WTC11 (cell line): ENCODE measurements around the gene SLC25A28. TPM values are rescaled to one million over a fixed set of nuclear protein-coding genes. Genes with fewer than 3 reads are reported as not detected.

ENCODE experiments used
- ATAC-seq: fragments of 200-7000 bp; cut with Tn5 transposase; 2 replicates; pipeline ENCODE4 v1.10.0; 2021; ENCODE audit warnings: mild to moderate bottlenecking, moderate library complexity
- CTCF ChIA-PET: fragments of 300-600 bp; sonication (Branson Sonifier 250); formaldehyde crosslinking; loops from one replicate; lab custom pipeline; 2021; ENCODE audit warnings: antibody characterized with exemption; lab: Charles Lee
- POLR2A ChIA-PET: fragments of 350-600 bp; sonication (Branson Sonifier 250); formaldehyde crosslinking; loops from one replicate; lab custom pipeline; 2021; ENCODE audit warnings: antibody characterized with exemption; lab: Charles Lee
- DNase-seq: peaks from one replicate; pipeline ENCODE4 v3.0.0; 2021; ENCODE audit warnings: low spot score
- H3K27ac Mint-ChIP-seq: 2 replicates; pipeline ENCODE4 v1.8.0; 2021; ENCODE audit warnings: mixed read lengths
- H3K27me3 Mint-ChIP-seq: 2 replicates; pipeline ENCODE4 v1.8.0; 2021; ENCODE audit warnings: low read depth, mild to moderate bottlenecking, moderate library complexity, mixed read lengths
- H3K36me3 Mint-ChIP-seq: 2 replicates; pipeline ENCODE4 v1.8.0; 2021; ENCODE audit warnings: mixed read lengths
- H3K4me1 Mint-ChIP-seq: 2 replicates; pipeline ENCODE4 v1.8.0; 2022; ENCODE audit warnings: mixed read lengths
- H3K4me3 Mint-ChIP-seq: 2 replicates; pipeline ENCODE4 v1.8.0; 2021; ENCODE audit warnings: mild to moderate bottlenecking, moderate library complexity, mixed read lengths
- H3K9me3 Mint-ChIP-seq: 2 replicates; pipeline ENCODE4 v1.8.0; 2021; ENCODE audit warnings: mixed read lengths
- CREM ChIP-seq: sonication (generic); formaldehyde crosslinking; IDR thresholded peaks from 2 replicates; pipeline ENCODE4 v1.8.1; 2022; ENCODE audit warnings: mild to moderate bottlenecking, missing genetic modification reagents, moderate library complexity
- ELF4 ChIP-seq: sonication (generic); formaldehyde crosslinking; IDR thresholded peaks from 2 replicates; pipeline ENCODE4 v1.8.1; 2022; ENCODE audit warnings: low read depth, mild to moderate bottlenecking, moderate library complexity, missing genetic modification reagents
- ERG ChIP-seq: fragments of 250-450 bp; sonication (Bioruptor Pico); IDR thresholded peaks from 2 replicates; pipeline ENCODE4 v1.8.0; 2021; ENCODE audit warnings: mild to moderate bottlenecking
- ESRRA ChIP-seq: sonication (generic); formaldehyde crosslinking; IDR thresholded peaks from 2 replicates; pipeline ENCODE4 v1.8.1; 2022; ENCODE audit warnings: mild to moderate bottlenecking, missing genetic modification reagents, borderline replicate concordance
- FOXK1 ChIP-seq: sonication (generic); formaldehyde crosslinking; IDR thresholded peaks from 2 replicates; pipeline ENCODE4 v1.8.0; 2022; ENCODE audit warnings: mild to moderate bottlenecking, moderate library complexity, missing genetic modification reagents
- FOXP4 ChIP-seq: sonication (generic); formaldehyde crosslinking; IDR thresholded peaks from 2 replicates; pipeline ENCODE4 v1.8.0; 2022; ENCODE audit warnings: mild to moderate bottlenecking, missing genetic modification reagents
- HMGA2 ChIP-seq: fragments of 250-450 bp; sonication (Bioruptor Pico); IDR thresholded peaks from 2 replicates; pipeline ENCODE4 v1.4.0; 2021; ENCODE audit warnings: mild to moderate bottlenecking, moderate library complexity
- MXD4 ChIP-seq: fragments of 250-450 bp; sonication (Bioruptor Pico); IDR thresholded peaks from 2 replicates; pipeline ENCODE4 v1.8.0; 2021; ENCODE audit warnings: mild to moderate bottlenecking, moderate library complexity, borderline replicate concordance
- MYBL2 ChIP-seq: sonication (generic); formaldehyde crosslinking; IDR thresholded peaks from 2 replicates; pipeline ENCODE4 v1.8.1; 2023; ENCODE audit warnings: mild to moderate bottlenecking, moderate library complexity, missing genetic modification reagents
- NFYB ChIP-seq: sonication (generic); formaldehyde crosslinking; conservative IDR thresholded peaks from 2 replicates; pipeline ENCODE4 v1.8.0; 2022; ENCODE audit warnings: low read depth, missing genetic modification reagents
- OVOL2 ChIP-seq: fragments of 250-450 bp; sonication (Bioruptor Pico); IDR thresholded peaks from 2 replicates; pipeline ENCODE4 v1.9.0; 2021; ENCODE audit warnings: mild to moderate bottlenecking, borderline replicate concordance
- SMAD3 ChIP-seq: sonication (generic); formaldehyde crosslinking; IDR thresholded peaks from 2 replicates; pipeline ENCODE4 v1.8.0; 2022; ENCODE audit warnings: missing genetic modification reagents, mild to moderate bottlenecking, borderline replicate concordance
- TEAD4 ChIP-seq: sonication (generic); formaldehyde crosslinking; IDR thresholded peaks from 2 replicates; pipeline ENCODE4 v1.8.0; 2022; ENCODE audit warnings: mild to moderate bottlenecking, missing genetic modification reagents
- ZNF263 ChIP-seq: sonication (generic); formaldehyde crosslinking; IDR thresholded peaks from 2 replicates; pipeline ENCODE4 v1.8.1; 2022; ENCODE audit warnings: low read depth, mild to moderate bottlenecking, moderate library complexity, missing genetic modification reagents
- ZNF423 ChIP-seq: fragments of 250-450 bp; sonication (Bioruptor Pico); IDR thresholded peaks from 2 replicates; pipeline ENCODE4 v2.1.2; 2022; ENCODE audit warnings: mild to moderate bottlenecking, moderate library complexity
- total RNA-seq: library from RNA; stranded (reverse); gene quantifications from 3 replicates; pipeline ENCODE4 v1.2.3, GENCODE V29; 2021
- TF ChIP-seq, protein P1 (sequence below): sonication (generic); formaldehyde crosslinking; IDR thresholded peaks from 2 replicates; pipeline ENCODE4 v1.8.0; 2022; ENCODE audit warnings: mild to moderate bottlenecking, missing genetic modification reagents
- TF ChIP-seq, protein P2 (sequence below): sonication (generic); formaldehyde crosslinking; IDR thresholded peaks from 2 replicates; pipeline ENCODE4 v1.8.0; 2022; ENCODE audit warnings: mild to moderate bottlenecking, missing genetic modification reagents
- TF ChIP-seq, protein P3 (sequence below): fragments of 250-450 bp; sonication (Bioruptor Pico); IDR thresholded peaks from 2 replicates; pipeline ENCODE4 v1.9.0; 2021; ENCODE audit warnings: mild to moderate bottlenecking, borderline replicate concordance
- TF ChIP-seq, protein P4 (sequence below): sonication (generic); formaldehyde crosslinking; IDR thresholded peaks from 2 replicates; pipeline ENCODE4 v1.8.0; 2022; ENCODE audit warnings: mild to moderate bottlenecking, missing genetic modification reagents
- TF ChIP-seq, protein P5 (sequence below): sonication (generic); formaldehyde crosslinking; IDR thresholded peaks from 2 replicates; pipeline ENCODE4 v1.8.0; 2022; ENCODE audit warnings: missing genetic modification reagents

Gene SLC25A28
- total RNA-seq, 1 experiment from 2014 or later = 18.2 TPM

GRCh38 chr10:99667108-99667751 lies 47.0 kb upstream of the SLC25A28 start:
- TF ChIP-seq MYBL2 (CRISPR knock-in tag) (no peak), HMGA2 (CRISPR knock-in tag) (no peak), FOXP4 (no peak), FOXK1 (CRISPR knock-in tag) (no peak), SMAD3 (CRISPR knock-in tag) (no peak), CREM (CRISPR knock-in tag) (no peak), ZNF263 (CRISPR knock-in tag) (no peak), NFYB (CRISPR knock-in tag) (no peak), OVOL2 (no peak), ZNF423 (no peak), ELF4 (no peak), ESRRA (CRISPR knock-in tag) (no peak), ERG (CRISPR knock-in tag) (no peak), MXD4 (CRISPR knock-in tag) (no peak), TEAD4 (CRISPR knock-in tag) (no peak)
- TF ChIP-seq, protein P1, sequence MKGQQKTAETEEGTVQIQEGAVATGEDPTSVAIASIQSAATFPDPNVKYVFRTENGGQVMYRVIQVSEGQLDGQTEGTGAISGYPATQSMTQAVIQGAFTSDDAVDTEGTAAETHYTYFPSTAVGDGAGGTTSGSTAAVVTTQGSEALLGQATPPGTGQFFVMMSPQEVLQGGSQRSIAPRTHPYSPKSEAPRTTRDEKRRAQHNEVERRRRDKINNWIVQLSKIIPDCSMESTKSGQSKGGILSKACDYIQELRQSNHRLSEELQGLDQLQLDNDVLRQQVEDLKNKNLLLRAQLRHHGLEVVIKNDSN (CRISPR knock-in tag) = no peak
- TF ChIP-seq, protein P2, sequence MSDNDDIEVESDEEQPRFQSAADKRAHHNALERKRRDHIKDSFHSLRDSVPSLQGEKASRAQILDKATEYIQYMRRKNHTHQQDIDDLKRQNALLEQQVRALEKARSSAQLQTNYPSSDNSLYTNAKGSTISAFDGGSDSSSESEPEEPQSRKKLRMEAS (CRISPR knock-in tag) = no peak
- TF ChIP-seq, protein P3, sequence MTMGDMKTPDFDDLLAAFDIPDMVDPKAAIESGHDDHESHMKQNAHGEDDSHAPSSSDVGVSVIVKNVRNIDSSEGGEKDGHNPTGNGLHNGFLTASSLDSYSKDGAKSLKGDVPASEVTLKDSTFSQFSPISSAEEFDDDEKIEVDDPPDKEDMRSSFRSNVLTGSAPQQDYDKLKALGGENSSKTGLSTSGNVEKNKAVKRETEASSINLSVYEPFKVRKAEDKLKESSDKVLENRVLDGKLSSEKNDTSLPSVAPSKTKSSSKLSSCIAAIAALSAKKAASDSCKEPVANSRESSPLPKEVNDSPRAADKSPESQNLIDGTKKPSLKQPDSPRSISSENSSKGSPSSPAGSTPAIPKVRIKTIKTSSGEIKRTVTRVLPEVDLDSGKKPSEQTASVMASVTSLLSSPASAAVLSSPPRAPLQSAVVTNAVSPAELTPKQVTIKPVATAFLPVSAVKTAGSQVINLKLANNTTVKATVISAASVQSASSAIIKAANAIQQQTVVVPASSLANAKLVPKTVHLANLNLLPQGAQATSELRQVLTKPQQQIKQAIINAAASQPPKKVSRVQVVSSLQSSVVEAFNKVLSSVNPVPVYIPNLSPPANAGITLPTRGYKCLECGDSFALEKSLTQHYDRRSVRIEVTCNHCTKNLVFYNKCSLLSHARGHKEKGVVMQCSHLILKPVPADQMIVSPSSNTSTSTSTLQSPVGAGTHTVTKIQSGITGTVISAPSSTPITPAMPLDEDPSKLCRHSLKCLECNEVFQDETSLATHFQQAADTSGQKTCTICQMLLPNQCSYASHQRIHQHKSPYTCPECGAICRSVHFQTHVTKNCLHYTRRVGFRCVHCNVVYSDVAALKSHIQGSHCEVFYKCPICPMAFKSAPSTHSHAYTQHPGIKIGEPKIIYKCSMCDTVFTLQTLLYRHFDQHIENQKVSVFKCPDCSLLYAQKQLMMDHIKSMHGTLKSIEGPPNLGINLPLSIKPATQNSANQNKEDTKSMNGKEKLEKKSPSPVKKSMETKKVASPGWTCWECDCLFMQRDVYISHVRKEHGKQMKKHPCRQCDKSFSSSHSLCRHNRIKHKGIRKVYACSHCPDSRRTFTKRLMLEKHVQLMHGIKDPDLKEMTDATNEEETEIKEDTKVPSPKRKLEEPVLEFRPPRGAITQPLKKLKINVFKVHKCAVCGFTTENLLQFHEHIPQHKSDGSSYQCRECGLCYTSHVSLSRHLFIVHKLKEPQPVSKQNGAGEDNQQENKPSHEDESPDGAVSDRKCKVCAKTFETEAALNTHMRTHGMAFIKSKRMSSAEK (CRISPR knock-in tag) = no peak
- TF ChIP-seq, protein P4, sequence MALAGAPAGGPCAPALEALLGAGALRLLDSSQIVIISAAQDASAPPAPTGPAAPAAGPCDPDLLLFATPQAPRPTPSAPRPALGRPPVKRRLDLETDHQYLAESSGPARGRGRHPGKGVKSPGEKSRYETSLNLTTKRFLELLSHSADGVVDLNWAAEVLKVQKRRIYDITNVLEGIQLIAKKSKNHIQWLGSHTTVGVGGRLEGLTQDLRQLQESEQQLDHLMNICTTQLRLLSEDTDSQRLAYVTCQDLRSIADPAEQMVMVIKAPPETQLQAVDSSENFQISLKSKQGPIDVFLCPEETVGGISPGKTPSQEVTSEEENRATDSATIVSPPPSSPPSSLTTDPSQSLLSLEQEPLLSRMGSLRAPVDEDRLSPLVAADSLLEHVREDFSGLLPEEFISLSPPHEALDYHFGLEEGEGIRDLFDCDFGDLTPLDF (CRISPR knock-in tag) = no peak
- TF ChIP-seq, protein P5, sequence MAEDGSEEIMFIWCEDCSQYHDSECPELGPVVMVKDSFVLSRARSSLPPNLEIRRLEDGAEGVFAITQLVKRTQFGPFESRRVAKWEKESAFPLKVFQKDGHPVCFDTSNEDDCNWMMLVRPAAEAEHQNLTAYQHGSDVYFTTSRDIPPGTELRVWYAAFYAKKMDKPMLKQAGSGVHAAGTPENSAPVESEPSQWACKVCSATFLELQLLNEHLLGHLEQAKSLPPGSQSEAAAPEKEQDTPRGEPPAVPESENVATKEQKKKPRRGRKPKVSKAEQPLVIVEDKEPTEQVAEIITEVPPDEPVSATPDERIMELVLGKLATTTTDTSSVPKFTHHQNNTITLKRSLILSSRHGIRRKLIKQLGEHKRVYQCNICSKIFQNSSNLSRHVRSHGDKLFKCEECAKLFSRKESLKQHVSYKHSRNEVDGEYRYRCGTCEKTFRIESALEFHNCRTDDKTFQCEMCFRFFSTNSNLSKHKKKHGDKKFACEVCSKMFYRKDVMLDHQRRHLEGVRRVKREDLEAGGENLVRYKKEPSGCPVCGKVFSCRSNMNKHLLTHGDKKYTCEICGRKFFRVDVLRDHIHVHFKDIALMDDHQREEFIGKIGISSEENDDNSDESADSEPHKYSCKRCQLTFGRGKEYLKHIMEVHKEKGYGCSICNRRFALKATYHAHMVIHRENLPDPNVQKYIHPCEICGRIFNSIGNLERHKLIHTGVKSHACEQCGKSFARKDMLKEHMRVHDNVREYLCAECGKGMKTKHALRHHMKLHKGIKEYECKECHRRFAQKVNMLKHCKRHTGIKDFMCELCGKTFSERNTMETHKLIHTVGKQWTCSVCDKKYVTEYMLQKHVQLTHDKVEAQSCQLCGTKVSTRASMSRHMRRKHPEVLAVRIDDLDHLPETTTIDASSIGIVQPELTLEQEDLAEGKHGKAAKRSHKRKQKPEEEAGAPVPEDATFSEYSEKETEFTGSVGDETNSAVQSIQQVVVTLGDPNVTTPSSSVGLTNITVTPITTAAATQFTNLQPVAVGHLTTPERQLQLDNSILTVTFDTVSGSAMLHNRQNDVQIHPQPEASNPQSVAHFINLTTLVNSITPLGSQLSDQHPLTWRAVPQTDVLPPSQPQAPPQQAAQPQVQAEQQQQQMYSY (CRISPR knock-in tag) = no peak
- H3K36me3 Mint-ChIP-seq = peaks cover 7% of the 10 kb centered on the region
- H3K27ac Mint-ChIP-seq = no peak overlapping the region
- no peaks in the 10 kb centered on the region for H3K4me1 Mint-ChIP-seq
- no peak for ATAC-seq
- no peak for DNase-seq
- no peak overlapping the region for H3K4me3 Mint-ChIP-seq
- ChIA-PET CTCF (interaction anchor here (1.7 kb wide), 1 partner anchor 107 kb away, joined by 3 read pairs; no protein-coding TSS in a partner anchor), POLR2A (no interaction called here)
- H3K9me3 Mint-ChIP-seq = no peaks in the 10 kb centered on the region
- H3K27me3 Mint-ChIP-seq = no peaks in the 10 kb centered on the region
